CD8-positive, alpha-beta memory T cell (primary cell): ENCODE measurements around the gene AK6. TPM values are rescaled to one million over a fixed set of nuclear protein-coding genes. Genes with fewer than 3 reads are reported as not detected.

ENCODE experiments used
- CTCF ChIA-PET: fragments of 350-600 bp; sonication (Branson Sonifier 250); formaldehyde crosslinking; loops from one replicate; lab custom pipeline; 2021; ENCODE audit warnings: antibody characterized with exemption; lab: Charles Lee
- POLR2A ChIA-PET: fragments of 350-600 bp; sonication (Branson Sonifier 250); formaldehyde crosslinking; loops from one replicate; lab custom pipeline; 2021; ENCODE audit warnings: antibody characterized with exemption; lab: Charles Lee
- DNase-seq, 5 donors: peaks; one replicate each; pipeline versions ENCODE4 v3.0.0 to v3.0.0-alpha.2; 2020 to 2022; ENCODE audit warnings: mixed read lengths in 1 of 5
- H3K27ac ChIP-seq: one replicate; pipeline ENCODE4 v1.7.0; 2013; ENCODE audit warnings: low read depth, mild to moderate bottlenecking, low read length, moderate library complexity
- H3K27me3 ChIP-seq: 2 replicates; pipeline ENCODE4 v1.7.0; 2013; ENCODE audit warnings: low read length, mild to moderate bottlenecking; ENCODE audit not compliant: insufficient read depth, poor library complexity, severe bottlenecking
- H3K36me3 ChIP-seq: 2 replicates; pipeline ENCODE4 v1.7.0; 2013; ENCODE audit warnings: mild to moderate bottlenecking, low read length, moderate library complexity; ENCODE audit not compliant: insufficient read depth
- H3K4me1 ChIP-seq: 2 replicates; pipeline ENCODE4 v1.7.0; 2013; ENCODE audit warnings: mild to moderate bottlenecking, low read length, moderate library complexity; ENCODE audit not compliant: insufficient read depth
- H3K4me3 ChIP-seq: 2 replicates; pipeline ENCODE4 v1.7.0; 2013; ENCODE audit warnings: mild to moderate bottlenecking, low read length
- H3K9me3 ChIP-seq: 2 replicates; pipeline ENCODE4 v1.7.0; 2013; ENCODE audit warnings: mild to moderate bottlenecking, low read length
- H3K27ac Mint-ChIP-seq, 8 donors: one replicate each; pipeline ENCODE4 v1.8.0; 2020 to 2021; ENCODE audit warnings: mixed read lengths in 8 of 8, mild to moderate bottlenecking in 6 of 8, inconsistent platforms in 3 of 8, moderate library complexity in 3 of 8
- H3K27me3 Mint-ChIP-seq, 2 donors: one replicate each; pipeline ENCODE4 v1.8.0; 2020 to 2021; ENCODE audit warnings: mixed read lengths in 2 of 2, mild to moderate bottlenecking in 1 of 2, moderate library complexity in 1 of 2
- H3K36me3 Mint-ChIP-seq, 3 donors: one replicate each; pipeline ENCODE4 v1.8.0; 2020 to 2021; ENCODE audit warnings: mixed read lengths in 3 of 3, inconsistent platforms in 1 of 3, mild to moderate bottlenecking in 1 of 3
- H3K4me1 Mint-ChIP-seq, 3 donors: one replicate each; pipeline ENCODE4 v1.8.0; 2020 to 2021; ENCODE audit warnings: mixed read lengths in 3 of 3, inconsistent platforms in 1 of 3, mild to moderate bottlenecking in 1 of 3
- H3K4me3 Mint-ChIP-seq, 7 donors: one replicate each; pipeline ENCODE4 v1.8.0; 2020 to 2021; ENCODE audit warnings: mixed read lengths in 7 of 7, mild to moderate bottlenecking in 6 of 7, moderate library complexity in 4 of 7, inconsistent platforms in 2 of 7
- H3K9me3 Mint-ChIP-seq, 5 donors: one replicate each; pipeline ENCODE4 v1.8.0; 2020 to 2022; ENCODE audit warnings: mixed read lengths in 5 of 5, mild to moderate bottlenecking in 3 of 5, moderate library complexity in 2 of 5, inconsistent platforms in 1 of 5
- polyA plus RNA-seq: library from polyadenylated mRNA; unstranded; fragments of 300-500 nt; fragmentation: Illumina TruSeq; gene quantifications from one replicate; pipeline ENCODE4 v1.2.3, GENCODE V29; 2021
- total RNA-seq, 2 experiments: library from RNA; stranded (reverse); gene quantifications; one replicate each; pipeline ENCODE4 v1.2.3, GENCODE V29; 2021

The AK6 gene
- total and polyA plus RNA-seq, 3 experiments from 2014 or later = 90.9 to 108 (median 104) TPM

DNA sequence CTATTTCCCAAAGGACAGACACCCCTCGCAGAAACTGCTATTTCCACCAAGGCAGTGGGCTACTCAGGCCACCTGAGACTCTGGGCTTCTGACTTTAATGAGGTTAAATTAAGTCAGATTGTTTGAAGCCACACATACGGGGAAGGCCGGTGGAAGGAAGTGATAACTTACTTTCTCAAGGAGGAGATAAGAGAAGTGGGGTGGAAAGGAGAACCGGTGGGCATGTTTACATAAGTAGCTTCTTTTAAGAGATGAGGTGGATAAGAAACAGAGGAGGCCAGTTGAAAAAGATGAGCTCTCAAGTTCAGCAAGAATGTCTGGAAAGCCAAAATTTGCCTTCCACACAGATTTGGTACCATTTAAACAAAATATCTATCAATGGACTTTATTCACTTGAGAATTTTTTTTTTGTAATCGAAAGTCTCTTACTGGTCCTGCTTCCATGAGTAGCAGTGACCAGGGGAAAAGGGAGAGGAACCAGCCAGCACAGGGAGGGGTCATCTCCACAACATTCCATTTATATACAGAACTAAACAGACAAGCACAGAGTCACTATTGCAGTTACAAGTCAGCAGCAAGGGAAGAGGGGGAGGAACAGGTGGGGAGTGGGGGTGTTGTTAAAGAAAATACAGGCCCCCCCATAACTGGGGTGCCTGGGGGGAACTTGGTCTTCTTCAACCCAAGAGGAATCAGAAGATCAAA lies 56.7 kb downstream of the AK6 start:
- POLR2A ChIA-PET = no interaction called here
- Mint-ChIP-seq H3K36me3 (peaks cover 36 to 59% (median 42%) of the 10 kb centered on the region in 3 donors), H3K27me3 (no peaks in the 10 kb centered on the region), H3K27ac (no peak overlapping the region), H3K4me3 (no peak overlapping the region), H3K4me1 (no peaks in the 10 kb centered on the region), H3K9me3 (peaks cover 0 to 5% (median 0%) of the 10 kb centered on the region in 5 donors)
- DNase-seq = no peak
- CTCF ChIA-PET = no interaction called here
- no peak overlapping the region for H3K27ac ChIP-seq
- H3K4me3 ChIP-seq = no peak overlapping the region
- H3K9me3 ChIP-seq = no peaks in the 10 kb centered on the region
- no peaks in the 10 kb centered on the region for H3K4me1 ChIP-seq
- no peaks in the 10 kb centered on the region for H3K36me3 ChIP-seq
- no peaks in the 10 kb centered on the region for H3K27me3 ChIP-seq

DNA sequence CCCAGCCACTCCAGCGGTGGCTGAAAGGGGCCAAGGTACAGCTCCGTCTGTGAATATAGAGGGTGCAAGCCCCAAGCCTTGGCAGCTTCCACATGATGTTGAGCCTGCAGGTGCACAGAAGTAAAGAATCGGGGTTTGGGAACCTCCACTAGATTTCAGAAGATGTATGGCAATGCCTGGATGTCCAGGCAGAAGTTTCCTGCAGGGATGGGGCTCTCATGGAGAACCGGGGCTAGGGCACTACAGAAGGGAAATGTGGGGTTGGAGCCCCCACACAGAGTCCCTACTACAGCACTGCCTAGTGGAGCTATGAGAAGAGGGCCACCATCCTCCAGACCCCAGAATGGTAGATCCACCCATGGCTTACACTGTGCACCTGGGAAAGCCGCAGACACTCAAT lies 59.9 kb downstream of the AK6 start:
- Mint-ChIP-seq H3K36me3 (peaks cover 31 to 62% (median 44%) of the 10 kb centered on the region in 3 donors), H3K27ac (peak overlapping the region in 1 of 8 donors; percentile 54), H3K9me3 (peaks cover 0 to 5% (median 0%) of the 10 kb centered on the region in 5 donors), H3K4me3 (no peak overlapping the region), H3K4me1 (no peaks in the 10 kb centered on the region), H3K27me3 (peaks cover 0 to 2% of the 10 kb centered on the region in 2 donors)
- Histone ChIP-seq H3K27ac (no peak overlapping the region), H3K9me3 (no peaks in the 10 kb centered on the region), H3K27me3 (no peaks in the 10 kb centered on the region), H3K4me3 (no peak overlapping the region), H3K4me1 (no peaks in the 10 kb centered on the region), H3K36me3 (no peaks in the 10 kb centered on the region)
- ChIA-PET CTCF (no interaction called here), POLR2A (no interaction called here)
- no peak for DNase-seq

DNA sequence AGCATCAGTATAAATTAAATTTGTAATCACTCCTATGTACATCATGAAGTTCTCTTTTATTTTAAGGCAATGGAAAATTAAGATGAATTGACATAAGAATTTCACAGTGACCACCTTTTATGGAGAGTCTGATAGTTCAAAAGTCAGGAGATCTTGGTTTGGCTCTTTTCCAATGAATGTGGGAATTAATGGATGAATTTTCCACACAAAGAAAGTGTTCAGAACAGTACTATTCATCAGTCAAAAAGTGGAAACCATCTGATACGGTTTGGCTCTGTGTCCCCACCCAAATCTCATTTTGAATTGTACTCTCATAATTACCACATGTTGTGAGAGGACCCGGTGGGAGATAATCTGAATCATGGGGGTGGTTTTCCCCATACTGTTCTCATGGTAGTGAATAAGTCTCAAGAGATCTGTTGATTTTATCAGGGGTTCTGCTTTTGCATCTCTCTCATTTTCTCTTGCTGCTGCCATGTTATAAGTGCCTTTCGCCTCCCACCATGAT lies 61.2 kb downstream of the AK6 start:
- H3K27ac Mint-ChIP-seq = no peak overlapping the region
- Histone ChIP-seq H3K27me3 (no peaks in the 10 kb centered on the region), H3K4me1 (no peaks in the 10 kb centered on the region), H3K27ac (no peak overlapping the region), H3K9me3 (no peaks in the 10 kb centered on the region), H3K36me3 (no peaks in the 10 kb centered on the region), H3K4me3 (no peak overlapping the region)
- ChIA-PET CTCF (no interaction called here), POLR2A (no interaction called here)
- H3K9me3 Mint-ChIP-seq = peaks cover 0 to 5% (median 0%) of the 10 kb centered on the region in 5 donors
- H3K4me3 Mint-ChIP-seq = no peak overlapping the region
- peaks cover 28 to 54% (median 44%) of the 10 kb centered on the region in 3 donors for H3K36me3 Mint-ChIP-seq
- peaks cover 0 to 2% of the 10 kb centered on the region in 2 donors for H3K27me3 Mint-ChIP-seq
- H3K4me1 Mint-ChIP-seq = no peaks in the 10 kb centered on the region
- no peak for DNase-seq

DNA sequence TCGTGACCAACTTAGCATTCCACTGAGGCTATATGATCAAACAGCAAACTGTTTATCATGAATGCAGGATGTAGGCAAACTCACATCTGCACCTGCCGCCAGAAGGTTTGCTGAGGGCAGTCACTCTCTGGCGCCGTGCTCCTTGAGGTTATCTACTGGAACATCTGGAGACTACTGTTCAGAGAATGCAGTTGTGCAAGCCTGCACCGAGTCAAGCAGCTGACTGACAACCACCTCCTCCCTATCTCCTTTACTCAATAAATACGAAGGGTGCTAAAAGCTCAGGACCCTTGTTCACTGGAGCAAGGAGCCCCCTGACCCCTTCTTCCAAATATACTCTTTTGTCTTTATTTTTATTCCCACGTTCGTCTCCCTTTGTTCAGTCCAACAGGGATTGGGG lies 63.8 kb downstream of the AK6 start:
- no peaks in the 10 kb centered on the region for H3K9me3 ChIP-seq
- Mint-ChIP-seq H3K4me3 (no peak overlapping the region), H3K36me3 (peaks cover 20 to 42% (median 29%) of the 10 kb centered on the region in 3 donors), H3K9me3 (peaks cover 0 to 5% (median 0%) of the 10 kb centered on the region in 5 donors), H3K4me1 (no peaks in the 10 kb centered on the region), H3K27me3 (peaks cover 0 to 2% of the 10 kb centered on the region in 2 donors), H3K27ac (no peak overlapping the region)
- no peak for DNase-seq
- CTCF ChIA-PET = no interaction called here
- H3K27me3 ChIP-seq = no peaks in the 10 kb centered on the region
- H3K4me3 ChIP-seq = no peak overlapping the region
- H3K4me1 ChIP-seq = no peaks in the 10 kb centered on the region
- POLR2A ChIA-PET = no interaction called here
- no peak overlapping the region for H3K27ac ChIP-seq
- H3K36me3 ChIP-seq = no peaks in the 10 kb centered on the region

Other genes with a start within 250 kb of the AK6 start
- 100 to 1,000 TPM; 110 to 120 TPM for gene CCNB1, start 202.4 kb downstream of the AK6 start, total RNA-seq
- 2.1 TPM for gene CCNB1, start 202.4 kb downstream of the AK6 start, polyA plus RNA-seq
- 10 to 100 TPM; 49.6 to 51.2 TPM for gene CENPH, start 179.9 kb downstream of the AK6 start, total RNA-seq
- 8.5 TPM for gene CENPH, start 179.9 kb downstream of the AK6 start, polyA plus RNA-seq
- 10 to 100 TPM; 40.8 to 44.8 TPM for gene CDK7, start 134.6 kb downstream of the AK6 start, total RNA-seq
- 23.8 TPM for gene CDK7, start 134.6 kb downstream of the AK6 start, polyA plus RNA-seq
- 1 to 10 TPM; 8.5 to 9.0 TPM for gene CCDC125, start 36.7 kb downstream of the AK6 start, total RNA-seq
- gene CCDC125, start 36.7 kb downstream of the AK6 start, polyA plus RNA-seq = 6.1 TPM
- 10 to 100 TPM; 70.2 to 70.5 TPM for gene TAF9, start within 50 bp of the AK6 start, total RNA-seq
- 95.0 TPM for gene TAF9, start within 50 bp of the AK6 start, polyA plus RNA-seq
- gene RAD17, start 298 bp upstream of the AK6 start, total RNA-seq = 10 to 100 TPM; 27.6 to 28.4 TPM
- gene RAD17, start 298 bp upstream of the AK6 start, polyA plus RNA-seq = 26.5 TPM
- under 1 TPM; 0.39 to 0.40 TPM for gene MARVELD2, start 45.6 kb upstream of the AK6 start, total RNA-seq
- 1.4 TPM for gene MARVELD2, start 45.6 kb upstream of the AK6 start, polyA plus RNA-seq
- gene OCLN, start 123.3 kb upstream of the AK6 start, total RNA-seq = under 1 TPM; 0.58 to 0.68 TPM
- 0.14 TPM for gene OCLN, start 123.3 kb upstream of the AK6 start, polyA plus RNA-seq
- gene GTF2H2C, start 190.7 kb upstream of the AK6 start, total RNA-seq = 10 to 100 TPM; 59.7 to 65.4 TPM
- gene GTF2H2C, start 190.7 kb upstream of the AK6 start, polyA plus RNA-seq = 20.4 TPM